ENCODE measurements around the gene GMEB1.
"Not testable (repeated sequence)": the region's sequence is repeated elsewhere in the genome, so short reads cannot be mapped to it uniquely, and the experiment has no call there.

- not testable (repeated sequence) for TF ChIP-seq YY1 (IDR thresholded peaks at IDR 0.05; ENCODE audit: insufficient read depth, insufficient read length); ZNF274 (IDR thresholded peaks at IDR 0.05; ENCODE audit: low read depth, low read length)
Measured at GRCh38 chr1:28691627-28692026, 23.0 kb downstream of the GMEB1 start.

All from NT2/D1 (cell line).